ENCODE results near the gene SIGLECL1.

The SIGLECL1 gene

GRCh38 chr19:51250786-51251467 lies at the start of gene SIGLECL1:
SIGLECL1 (plus strand) TSS chr19:51251080; CDS start chr19:51264073, 12,993 bp downstream.
- Histone ChIP-seq H4K20me1 (ENCODE audit: insufficient read depth, low read length) (no peaks in the 10 kb centered on the region), H3K79me2 (ENCODE audit: low read length) (no peaks in the 10 kb centered on the region), H3K27me3 (replicated peaks; ENCODE audit: insufficient read depth, low read length) (no peaks in the 10 kb centered on the region; the same call in 1 of the 2 replicates), H3K36me3 (replicated peaks; ENCODE audit: insufficient read depth, low read length) (no peaks in the 10 kb centered on the region), H3K9me2 (replicated peaks; ENCODE audit: insufficient read depth, low read length) (no peaks in the 10 kb centered on the region), H3K4me3 (ENCODE audit: low read length) (no peak within 1 kb of the TSS), H3K27ac (ENCODE audit: low read length) (no peak within 1 kb of the TSS), H3K4me1 (ENCODE audit: low read length) (no peaks in the 10 kb centered on the region), H3K9ac (ENCODE audit: low read length) (no peak within 1 kb of the TSS), H3K9me3 (replicated peaks; ENCODE audit: insufficient read depth, low read length) (no peaks in the 10 kb centered on the region), H2AFZ (ENCODE audit: low read length) (no peak within 1 kb of the TSS), H3K4me2 (ENCODE audit: low read depth, low read length) (no peak within 1 kb of the TSS), H3F3A (ENCODE audit: insufficient read depth, low read length) (no peaks in the 10 kb centered on the region)
- TF ChIP-seq CTCF (IDR thresholded peaks at IDR 0.05; ENCODE audit: low read length) (no peak), EZH2 (optimal IDR thresholded peaks at IDR 0.05; ENCODE audit: low read depth, low read length) (no peak), EZH2phosphoT487 (IDR thresholded peaks at IDR 0.05; ENCODE audit: low read length) (no peak)
- no peak for DNase-seq

DNA sequence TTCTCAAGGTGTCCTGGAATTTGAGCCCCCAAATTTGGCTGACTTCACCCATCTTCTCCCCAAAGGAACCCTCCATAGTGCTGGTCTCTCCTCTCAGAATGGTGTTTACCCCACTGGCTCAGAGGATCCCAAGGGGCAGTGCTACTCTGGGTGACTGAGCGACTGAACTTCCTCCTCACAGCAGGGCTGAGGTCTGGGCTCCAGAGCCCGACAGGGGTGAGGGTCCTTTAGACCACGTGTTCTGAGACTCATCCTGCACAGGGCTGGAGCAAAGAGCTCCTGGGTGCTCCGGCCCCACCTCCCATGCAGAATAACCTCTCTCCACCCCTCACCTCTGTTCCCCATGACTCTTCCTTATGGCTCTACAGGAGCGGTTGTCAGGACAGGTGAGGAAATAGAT lies 49.2 kb upstream of the SIGLECL1 start:
- H3K27me3 ChIP-seq (replicated peaks; ENCODE audit: insufficient read depth, low read length), result no peaks in the 10 kb centered on the region
- H3K79me2 ChIP-seq (ENCODE audit: low read length), result no peaks in the 10 kb centered on the region
- H4K20me1 ChIP-seq (ENCODE audit: insufficient read depth, low read length), result no peaks in the 10 kb centered on the region
- no peak overlapping the region for H2AFZ ChIP-seq (ENCODE audit: low read length)
- no peaks in the 10 kb centered on the region for H3K36me3 ChIP-seq (replicated peaks; ENCODE audit: insufficient read depth, low read length)
- no peak for DNase-seq
- H3K9ac ChIP-seq (ENCODE audit: low read length), result no peak overlapping the region
- no peak overlapping the region for H3K4me3 ChIP-seq (ENCODE audit: low read length)
- no peaks in the 10 kb centered on the region for H3K4me1 ChIP-seq (ENCODE audit: low read length)
- no peak for TF ChIP-seq EZH2 (optimal IDR thresholded peaks at IDR 0.05; ENCODE audit: low read depth, low read length)
- no peak for TF ChIP-seq EZH2phosphoT487 (IDR thresholded peaks at IDR 0.05; ENCODE audit: low read length)
- no peak for TF ChIP-seq CTCF (IDR thresholded peaks at IDR 0.05; ENCODE audit: low read length)
- H3K9me2 ChIP-seq (replicated peaks; ENCODE audit: insufficient read depth, low read length), result no peaks in the 10 kb centered on the region
- no peaks in the 10 kb centered on the region for H3K9me3 ChIP-seq (replicated peaks; ENCODE audit: insufficient read depth, low read length)
- H3K4me2 ChIP-seq (ENCODE audit: low read depth, low read length), result no peak overlapping the region
- no peak overlapping the region for H3K27ac ChIP-seq (ENCODE audit: low read length)
- H3F3A ChIP-seq (ENCODE audit: insufficient read depth, low read length), result no peaks in the 10 kb centered on the region

GRCh38 chr19:51203916-51204315 lies 47.0 kb upstream of the SIGLECL1 start:
- Histone ChIP-seq H3K4me2 (ENCODE audit: low read depth, low read length) (no peak overlapping the region), H3K9ac (ENCODE audit: low read length) (no peak overlapping the region), H4K20me1 (ENCODE audit: insufficient read depth, low read length) (no peaks in the 10 kb centered on the region), H2AFZ (ENCODE audit: low read length) (no peak overlapping the region), H3K9me2 (replicated peaks; ENCODE audit: insufficient read depth, low read length) (no peaks in the 10 kb centered on the region), H3K4me3 (ENCODE audit: low read length) (no peak overlapping the region), H3K79me2 (ENCODE audit: low read length) (no peaks in the 10 kb centered on the region), H3K9me3 (replicated peaks; ENCODE audit: insufficient read depth, low read length) (no peaks in the 10 kb centered on the region), H3K4me1 (ENCODE audit: low read length) (no peaks in the 10 kb centered on the region), H3K27ac (ENCODE audit: low read length) (no peak overlapping the region), H3F3A (ENCODE audit: insufficient read depth, low read length) (no peaks in the 10 kb centered on the region), H3K27me3 (replicated peaks; ENCODE audit: insufficient read depth, low read length) (no peaks in the 10 kb centered on the region), H3K36me3 (replicated peaks; ENCODE audit: insufficient read depth, low read length) (no peaks in the 10 kb centered on the region)
- DNase-seq, result no peak
- TF ChIP-seq EZH2 (optimal IDR thresholded peaks at IDR 0.05; ENCODE audit: low read depth, low read length), result no peak
- TF ChIP-seq CTCF (IDR thresholded peaks at IDR 0.05; ENCODE audit: low read length), result no peak
- no peak for TF ChIP-seq EZH2phosphoT487 (IDR thresholded peaks at IDR 0.05; ENCODE audit: low read length)
